ENCODE measurements around the gene MAGI2.

MAGI2 gene

GRCh38 chr7:78329001-78329655, 1124.3 kb downstream of the MAGI2 start:
- Histone ChIP-seq H3K9ac (ENCODE audit: low read length) (no peak overlapping the region), H2AFZ (ENCODE audit: low read depth, low read length, severe bottlenecking) (no peak overlapping the region), H3K9me2 (replicated peaks; ENCODE audit: insufficient read depth, low read length) (no peaks in the 10 kb centered on the region), H3K9me3 (ENCODE audit: insufficient read depth, low read length) (no peaks in the 10 kb centered on the region), H3K79me2 (ENCODE audit: insufficient read depth, low read length) (no peaks in the 10 kb centered on the region), H3K36me3 (ENCODE audit: low read length) (no peaks in the 10 kb centered on the region), H3K27ac (ENCODE audit: low read depth, low read length) (no peak overlapping the region), H3K4me2 (ENCODE audit: low read depth, low read length, poor library complexity, severe bottlenecking) (no peak overlapping the region), H3K4me3 (ENCODE audit: insufficient read depth, low read length, poor library complexity, severe bottlenecking) (no peak overlapping the region), H3K27me3 (ENCODE audit: low read length) (no peaks in the 10 kb centered on the region), H3F3A (ENCODE audit: insufficient read depth) (no peaks in the 10 kb centered on the region), H4K20me1 (ENCODE audit: low read depth, low read length) (no peaks in the 10 kb centered on the region)
- TF ChIP-seq EZH2phosphoT487 (conservative IDR thresholded peaks at IDR 0.05; ENCODE audit: low read length) (no peak), CTCF (IDR thresholded peaks at IDR 0.05; ENCODE audit: insufficient read depth, low read length, poor library complexity, severe bottlenecking) (no peak)

DNA sequence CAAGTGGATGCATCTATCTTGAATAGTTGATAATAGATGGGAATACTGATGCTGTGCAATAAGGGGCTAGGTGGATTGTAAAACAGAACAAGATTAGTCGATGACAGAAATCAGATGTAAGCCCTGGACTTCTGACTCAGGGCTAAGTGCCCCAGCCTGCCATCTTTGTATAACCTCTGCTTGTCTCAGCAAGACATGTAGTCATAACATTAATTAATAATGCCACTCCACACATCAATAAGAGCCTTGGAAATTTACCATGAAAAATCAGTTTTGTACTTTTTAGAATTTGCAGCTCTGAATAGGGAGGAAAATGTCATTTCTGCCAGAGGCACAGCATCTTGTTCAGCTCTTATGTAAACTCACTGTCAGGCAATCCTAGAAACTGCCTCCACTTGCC, 1125.7 kb downstream of the MAGI2 start:
- Histone ChIP-seq H3K27me3 (ENCODE audit: low read length) (no peaks in the 10 kb centered on the region), H2AFZ (ENCODE audit: low read depth, low read length, severe bottlenecking) (no peak overlapping the region), H3K9ac (ENCODE audit: low read length) (no peak overlapping the region), H3K9me2 (replicated peaks; ENCODE audit: insufficient read depth, low read length) (no peaks in the 10 kb centered on the region), H3F3A (ENCODE audit: insufficient read depth) (no peaks in the 10 kb centered on the region), H4K20me1 (ENCODE audit: low read depth, low read length) (no peaks in the 10 kb centered on the region), H3K36me3 (ENCODE audit: low read length) (no peaks in the 10 kb centered on the region), H3K9me3 (ENCODE audit: insufficient read depth, low read length) (no peaks in the 10 kb centered on the region), H3K4me2 (ENCODE audit: low read depth, low read length, poor library complexity, severe bottlenecking) (no peak overlapping the region), H3K79me2 (ENCODE audit: insufficient read depth, low read length) (no peaks in the 10 kb centered on the region), H3K27ac (ENCODE audit: low read depth, low read length) (no peak overlapping the region), H3K4me3 (ENCODE audit: insufficient read depth, low read length, poor library complexity, severe bottlenecking) (no peak overlapping the region)
- no peak for TF ChIP-seq CTCF (IDR thresholded peaks at IDR 0.05; ENCODE audit: insufficient read depth, low read length, poor library complexity, severe bottlenecking)
- TF ChIP-seq EZH2phosphoT487 (conservative IDR thresholded peaks at IDR 0.05; ENCODE audit: low read length) = no peak

DNA sequence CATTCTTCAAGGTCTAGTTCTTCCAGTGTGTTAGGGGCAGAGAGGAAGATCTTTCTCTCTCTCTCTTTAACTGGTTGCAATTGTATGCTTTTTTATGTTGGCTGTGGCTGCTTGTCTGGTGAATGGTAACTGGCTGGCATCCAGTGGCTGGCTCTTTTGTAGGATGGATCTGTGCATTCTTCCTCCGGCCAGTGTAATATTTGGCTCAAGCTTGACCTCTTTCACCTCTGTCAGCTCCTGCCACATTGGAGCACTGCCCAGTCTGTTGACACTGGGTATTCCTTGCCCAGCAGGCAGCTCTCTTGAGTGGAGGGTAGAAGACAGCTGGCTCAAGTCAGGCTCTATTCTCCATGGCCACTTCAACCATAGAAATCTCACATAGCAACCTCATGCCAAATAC, 1126.6 kb downstream of the MAGI2 start:
- H3K27me3 ChIP-seq (ENCODE audit: low read length) = no peaks in the 10 kb centered on the region
- no peaks in the 10 kb centered on the region for H3F3A ChIP-seq (ENCODE audit: insufficient read depth)
- H2AFZ ChIP-seq (ENCODE audit: low read depth, low read length, severe bottlenecking) = no peak overlapping the region
- no peak overlapping the region for H3K4me3 ChIP-seq (ENCODE audit: insufficient read depth, low read length, poor library complexity, severe bottlenecking)
- H3K9me3 ChIP-seq (ENCODE audit: insufficient read depth, low read length) = no peaks in the 10 kb centered on the region
- no peaks in the 10 kb centered on the region for H3K36me3 ChIP-seq (ENCODE audit: low read length)
- TF ChIP-seq EZH2phosphoT487 (conservative IDR thresholded peaks at IDR 0.05; ENCODE audit: low read length) (no peak), CTCF (IDR thresholded peaks at IDR 0.05; ENCODE audit: insufficient read depth, low read length, poor library complexity, severe bottlenecking) (no peak)
- no peaks in the 10 kb centered on the region for H3K9me2 ChIP-seq (replicated peaks; ENCODE audit: insufficient read depth, low read length)
- H3K4me2 ChIP-seq (ENCODE audit: low read depth, low read length, poor library complexity, severe bottlenecking) = no peak overlapping the region
- no peak overlapping the region for H3K9ac ChIP-seq (ENCODE audit: low read length)
- H3K27ac ChIP-seq (ENCODE audit: low read depth, low read length) = no peak overlapping the region
- H4K20me1 ChIP-seq (ENCODE audit: low read depth, low read length) = no peaks in the 10 kb centered on the region
- no peaks in the 10 kb centered on the region for H3K79me2 ChIP-seq (ENCODE audit: insufficient read depth, low read length)
